HL-60/S4 treated with retinoic acid at 250 ng/mL for 4 days and 3 days (cell line): ENCODE data around the gene CNNM1.

Experiments used
- in situ Hi-C: fragments of 300-500 bp; cut with MboI; formaldehyde crosslinking; loops from 2 replicates; pipeline ENCODE4 v1.7.0; 2022; ENCODE audit warnings: low sequenced_read_pairs

CNNM1 gene

GRCh38 chr10:99412099-99412498 lies 82.9 kb downstream of the CNNM1 start:
- in situ Hi-C loops = no loop called here

GRCh38 chr10:99418910-99419624 lies 89.9 kb downstream of the CNNM1 start:
- in situ Hi-C loops = no loop called here

GRCh38 chr10:99419688-99420087 lies 90.5 kb downstream of the CNNM1 start:
- in situ Hi-C loops = no loop called here

- in situ Hi-C loops = no loop called here
These were observed 92.1 kb downstream of the CNNM1 start for GRCh38 chr10:99421233-99421739.

- in situ Hi-C loops = no loop called here
These were observed 93.5 kb downstream of the CNNM1 start for GRCh38 chr10:99422529-99423096.

- in situ Hi-C loops = loop anchor here (25.0 kb wide), 1 partner anchor 288 kb away; no protein-coding TSS in a partner anchor
These were observed 95.5 kb downstream of the CNNM1 start for GRCh38 chr10:99424656-99425055.

GRCh38 chr10:99425204-99425603 lies 96.0 kb downstream of the CNNM1 start:
- in situ Hi-C loops = loop anchor here (25.0 kb wide), 1 partner anchor 287 kb away; no protein-coding TSS in a partner anchor

- in situ Hi-C loops = loop anchor here (25.0 kb wide), 1 partner anchor 286 kb away; no protein-coding TSS in a partner anchor
These were observed 97.5 kb downstream of the CNNM1 start for GRCh38 chr10:99426689-99427088.

- in situ Hi-C loops = loop anchor here (25.0 kb wide), 1 partner anchor 285 kb away; no protein-coding TSS in a partner anchor
These were observed 98.5 kb downstream of the CNNM1 start for GRCh38 chr10:99427566-99428190.

GRCh38 chr10:99429517-99430095 lies 100.5 kb downstream of the CNNM1 start:
- in situ Hi-C loops = loop anchor here (25.0 kb wide), 1 partner anchor 283 kb away; no protein-coding TSS in a partner anchor

- in situ Hi-C loops = loop anchor here (25.0 kb wide), 1 partner anchor 282 kb away; no protein-coding TSS in a partner anchor
These were observed 100.9 kb downstream of the CNNM1 start for GRCh38 chr10:99430116-99430450.

GRCh38 chr10:99430451-99431189 lies 101.5 kb downstream of the CNNM1 start, which contains the start of gene GOT1:
GOT1 (minus strand) TSS chr10:99430624; CDS start chr10:99430565, 59 bp downstream.
- in situ Hi-C loops = loop anchor here (25.0 kb wide), 1 partner anchor 282 kb away; no protein-coding TSS in a partner anchor

- in situ Hi-C loops = loop anchor here (25.0 kb wide), 1 partner anchor 281 kb away; no protein-coding TSS in a partner anchor
These were observed 102.1 kb downstream of the CNNM1 start for GRCh38 chr10:99431190-99431760.

- in situ Hi-C loops = loop anchor here (25.0 kb wide), 1 partner anchor 280 kb away; no protein-coding TSS in a partner anchor
These were observed 102.9 kb downstream of the CNNM1 start for GRCh38 chr10:99432047-99432446.

- in situ Hi-C loops = loop anchor here (25.0 kb wide), 1 partner anchor 279 kb away; no protein-coding TSS in a partner anchor
These were observed 103.7 kb downstream of the CNNM1 start for GRCh38 chr10:99432881-99433280.

GRCh38 chr10:99433378-99434020 lies 104.3 kb downstream of the CNNM1 start:
- in situ Hi-C loops = loop anchor here (25.0 kb wide), 1 partner anchor 279 kb away; no protein-coding TSS in a partner anchor

GRCh38 chr10:99435986-99436638 lies 107.0 kb downstream of the CNNM1 start:
- in situ Hi-C loops = loop anchor here (25.0 kb wide), 1 partner anchor 276 kb away; no protein-coding TSS in a partner anchor

GRCh38 chr10:99438890-99439289 lies 109.7 kb downstream of the CNNM1 start:
- in situ Hi-C loops = loop anchor here (25.0 kb wide), 1 partner anchor 273 kb away; no protein-coding TSS in a partner anchor
